CD4-positive, alpha-beta T cell (primary cell): Measurements from ENCODE around the gene ADSL. TPM values are rescaled to one million over a fixed set of nuclear protein-coding genes. Genes with fewer than 3 reads are reported as not detected.

Source experiments
- ATAC-seq: fragments of 200-7000 bp; cut with Tn5 transposase; one replicate; pipeline ENCODE4 v1.10.0; 2022; ENCODE audit warnings: mild to moderate bottlenecking; ENCODE audit not compliant: poor library complexity
- CTCF ChIA-PET: fragments of 350-600 bp; sonication (Branson Sonifier 250); formaldehyde crosslinking; loops from one replicate; lab custom pipeline; 2021; ENCODE audit warnings: antibody characterized with exemption, inconsistent platforms; lab: Charles Lee
- POLR2A ChIA-PET: fragments of 350-600 bp; sonication (Branson Sonifier 250); formaldehyde crosslinking; loops from one replicate; lab custom pipeline; 2021; ENCODE audit warnings: antibody characterized with exemption, inconsistent platforms; lab: Charles Lee
- DNase-seq, 14 experiments: peaks; one replicate each; pipeline ENCODE4 v3.0.0-alpha.2; 2013 to 2020; ENCODE audit warnings: mixed read lengths in 2 of 14
- H3K27ac ChIP-seq, 2 donors: one replicate each; pipeline versions ENCODE4 v1.5.1 to v1.7.0; 2013; ENCODE audit warnings: low read length in 2 of 2, low read depth in 1 of 2, mild to moderate bottlenecking in 1 of 2
- H3K27me3 ChIP-seq, 2 experiments: 1 replicate in 1 of 2; 2 replicates in 1 of 2; pipeline versions ENCODE4 v1.6.1 to v1.7.0; 2013; ENCODE audit warnings: low read length in 2 of 2, control low read depth in 1 of 2, mild to moderate bottlenecking in 1 of 2, moderate library complexity in 1 of 2; ENCODE audit not compliant: insufficient read depth in 2 of 2, control insufficient read depth in 1 of 2
- H3K36me3 ChIP-seq: one replicate; pipeline ENCODE4 v1.6.1; 2013; ENCODE audit warnings: low read length, control low read depth; ENCODE audit not compliant: insufficient read depth
- H3K4me1 ChIP-seq: one replicate; pipeline ENCODE4 v1.6.1; 2013; ENCODE audit warnings: low read length, control low read depth; ENCODE audit not compliant: insufficient read depth
- H3K4me3 ChIP-seq: one replicate; pipeline ENCODE4 v1.5.1; 2013; ENCODE audit warnings: mild to moderate bottlenecking, low read length, moderate library complexity
- H3K9me3 ChIP-seq, 2 experiments: 1 replicate in 1 of 2; 2 replicates in 1 of 2; pipeline versions ENCODE4 v1.6.1 to v1.7.0; 2013; ENCODE audit warnings: low read length in 2 of 2, mild to moderate bottlenecking in 2 of 2, control low read depth in 1 of 2, moderate library complexity in 1 of 2; ENCODE audit not compliant: control insufficient read depth in 1 of 2, insufficient read depth in 1 of 2
- H3K27ac Mint-ChIP-seq: one replicate; pipeline ENCODE4 v1.8.0; 2020; ENCODE audit warnings: mixed read lengths
- H3K27me3 Mint-ChIP-seq: one replicate; pipeline ENCODE4 v1.8.0; 2021; ENCODE audit warnings: mixed read lengths
- H3K36me3 Mint-ChIP-seq: one replicate; pipeline ENCODE4 v1.8.0; 2021; ENCODE audit warnings: low read depth, mixed read lengths
- H3K4me1 Mint-ChIP-seq: one replicate; pipeline ENCODE4 v1.8.0; 2021; ENCODE audit warnings: low read depth, mixed read lengths
- H3K4me3 Mint-ChIP-seq: one replicate; pipeline ENCODE4 v1.8.0; 2020; ENCODE audit warnings: mild to moderate bottlenecking, mixed read lengths
- H3K9me3 Mint-ChIP-seq: one replicate; pipeline ENCODE4 v1.8.0; 2020; ENCODE audit warnings: mixed read lengths
- intact Hi-C, 2 experiments: fragments of 100-400 bp; cut with DNase I in 1 of 2; cut with micrococcal nuclease in 1 of 2; formaldehyde crosslinking; loops; one replicate each; pipeline versions ENCODE4 v1.15.1 to v1.9.0; 2023 to 2025; cut with DNase I, micrococcal nuclease
- total RNA-seq, 174 experiments: library from RNA in 2 of 174; stranded (reverse) in 2 of 174; gene quantifications; one replicate each; pipeline ENCODE4 v1.2.3 and lab custom pipeline; 2021 to 2026
- TF ChIP-seq, protein P1 (sequence below): fragments of 200-600 bp; IDR thresholded peaks from one replicate; pipeline ENCODE4 v1.8.0; 2022; ENCODE audit warnings: antibody characterized with exemption, mild to moderate bottlenecking

Gene ADSL
- total RNA-seq, 2 experiments from 2014 or later, result 62.9 to 75.3 TPM

DNA sequence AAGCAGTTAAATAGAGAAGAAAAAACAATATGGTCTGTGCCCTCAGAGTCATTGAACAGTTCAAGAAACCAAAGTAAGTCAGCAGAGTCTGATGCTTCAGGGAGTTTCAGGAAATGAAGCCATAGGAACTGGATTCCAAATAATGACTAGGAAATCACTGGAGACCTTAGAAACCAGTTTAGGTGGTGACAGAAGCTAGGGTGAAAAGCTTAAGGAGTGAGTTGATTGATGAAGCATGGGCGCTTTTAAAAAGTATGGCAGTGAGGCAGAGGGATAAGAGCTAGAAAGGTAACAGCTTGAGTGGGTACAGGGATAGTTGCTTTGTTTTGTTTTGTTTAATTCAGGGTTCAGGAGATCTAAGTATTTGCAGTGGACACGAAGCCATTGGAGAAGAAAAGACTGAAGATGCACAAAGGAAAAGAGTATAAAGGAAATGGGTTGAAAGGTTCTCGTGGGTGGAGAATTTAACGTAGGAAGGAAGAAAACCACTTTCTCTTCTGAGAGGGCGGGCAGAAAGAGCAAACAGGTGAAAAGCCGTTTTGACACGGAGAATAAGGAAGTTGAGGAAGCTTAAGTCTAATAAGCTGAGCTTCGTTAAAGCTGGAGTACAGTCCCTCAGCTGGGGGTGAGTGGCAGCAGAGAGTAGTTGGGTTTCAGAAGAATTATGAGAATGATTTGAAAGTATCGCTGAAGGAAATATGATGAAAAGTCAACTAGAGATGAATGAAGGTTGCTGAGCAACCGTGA lies 38.9 kb downstream of the ADSL start:
- peak overlapping the region; percentile 50 to 67 for H3K27ac ChIP-seq
- intact Hi-C loops, result loop anchor here in 1 of 2 experiments (1.0 kb wide), 1 partner anchor 15 kb away; no protein-coding TSS in a partner anchor
- H3K9me3 ChIP-seq, result no peaks in the 10 kb centered on the region
- Mint-ChIP-seq H3K4me3 (peak overlapping the region; percentile 82), H3K9me3 (no peaks in the 10 kb centered on the region), H3K27me3 (no peaks in the 10 kb centered on the region), H3K4me1 (peaks cover 65% of the 10 kb centered on the region), H3K27ac (peak overlapping the region; percentile 90), H3K36me3 (peaks cover 13% of the 10 kb centered on the region)
- CTCF ChIA-PET, result interaction anchor here (0.5 to 1.3 kb wide), 6 partner anchors 9 to 938 kb away, joined by 3 to 4 read pairs (median 3); partner anchors contain the start of gene SGSM3
- ATAC-seq, result peak; percentile 96
- TF ChIP-seq, protein P1, sequence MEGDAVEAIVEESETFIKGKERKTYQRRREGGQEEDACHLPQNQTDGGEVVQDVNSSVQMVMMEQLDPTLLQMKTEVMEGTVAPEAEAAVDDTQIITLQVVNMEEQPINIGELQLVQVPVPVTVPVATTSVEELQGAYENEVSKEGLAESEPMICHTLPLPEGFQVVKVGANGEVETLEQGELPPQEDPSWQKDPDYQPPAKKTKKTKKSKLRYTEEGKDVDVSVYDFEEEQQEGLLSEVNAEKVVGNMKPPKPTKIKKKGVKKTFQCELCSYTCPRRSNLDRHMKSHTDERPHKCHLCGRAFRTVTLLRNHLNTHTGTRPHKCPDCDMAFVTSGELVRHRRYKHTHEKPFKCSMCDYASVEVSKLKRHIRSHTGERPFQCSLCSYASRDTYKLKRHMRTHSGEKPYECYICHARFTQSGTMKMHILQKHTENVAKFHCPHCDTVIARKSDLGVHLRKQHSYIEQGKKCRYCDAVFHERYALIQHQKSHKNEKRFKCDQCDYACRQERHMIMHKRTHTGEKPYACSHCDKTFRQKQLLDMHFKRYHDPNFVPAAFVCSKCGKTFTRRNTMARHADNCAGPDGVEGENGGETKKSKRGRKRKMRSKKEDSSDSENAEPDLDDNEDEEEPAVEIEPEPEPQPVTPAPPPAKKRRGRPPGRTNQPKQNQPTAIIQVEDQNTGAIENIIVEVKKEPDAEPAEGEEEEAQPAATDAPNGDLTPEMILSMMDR, result no peak
- POLR2A ChIA-PET, result interaction anchor here (0.6 to 3.0 kb wide), 15 partner anchors 10 to 389 kb away, joined by 3 to 17 read pairs (median 7); partner anchors contain the start of genes MRTFA and SGSM3
- no peaks in the 10 kb centered on the region for H3K27me3 ChIP-seq
- peak overlapping the region; percentile 37 for H3K4me3 ChIP-seq
- peak in 8 of 14 experiments; percentile 19 to 78 (median 44) for DNase-seq
- H3K4me1 ChIP-seq, result peaks cover 42% of the 10 kb centered on the region
- H3K36me3 ChIP-seq, result peaks cover 3% of the 10 kb centered on the region

DNA sequence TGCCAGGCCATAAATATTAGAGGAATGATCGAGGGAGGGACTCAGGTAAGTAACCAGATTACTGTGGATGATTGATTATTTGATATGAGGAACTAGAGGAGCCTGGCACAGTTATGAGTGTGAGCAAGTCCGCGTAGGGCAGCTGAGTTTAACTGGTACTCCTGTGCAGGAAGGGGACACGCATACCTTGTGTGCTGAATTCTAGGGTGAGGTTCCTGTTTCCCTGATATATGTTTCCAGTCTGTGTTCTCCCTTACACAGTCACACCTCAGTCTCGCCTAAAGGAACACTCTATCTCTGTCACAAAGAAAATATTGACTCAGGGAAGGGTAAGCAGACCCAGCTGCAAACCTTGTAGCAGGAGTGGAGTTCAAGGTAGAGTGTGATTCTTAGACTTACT lies 41.4 kb downstream of the ADSL start:
- intact Hi-C loops, result loop anchor here in 1 of 2 experiments (2.0 kb wide), 1 partner anchor 17 kb away; the partner anchor contains the start of gene SGSM3
- TF ChIP-seq, protein P1, result no peak
- Histone ChIP-seq H3K27ac (no peak overlapping the region), H3K36me3 (peaks cover 2% of the 10 kb centered on the region), H3K9me3 (no peaks in the 10 kb centered on the region), H3K4me3 (no peak overlapping the region), H3K4me1 (peaks cover 36% of the 10 kb centered on the region), H3K27me3 (no peaks in the 10 kb centered on the region)
- no peak for ATAC-seq
- Mint-ChIP-seq H3K4me1 (peaks cover 78% of the 10 kb centered on the region), H3K9me3 (no peaks in the 10 kb centered on the region), H3K27ac (peak overlapping the region; percentile 60), H3K27me3 (no peaks in the 10 kb centered on the region), H3K4me3 (peak overlapping the region; percentile 31), H3K36me3 (peaks cover 19% of the 10 kb centered on the region)
- ChIA-PET CTCF (no interaction called here), POLR2A (interaction anchor here (1.0 to 2.0 kb wide), 4 partner anchors 12 to 22 kb away, joined by 3 to 5 read pairs (median 3); partner anchors contain the start of gene SGSM3)
- no peak for DNase-seq

DNA sequence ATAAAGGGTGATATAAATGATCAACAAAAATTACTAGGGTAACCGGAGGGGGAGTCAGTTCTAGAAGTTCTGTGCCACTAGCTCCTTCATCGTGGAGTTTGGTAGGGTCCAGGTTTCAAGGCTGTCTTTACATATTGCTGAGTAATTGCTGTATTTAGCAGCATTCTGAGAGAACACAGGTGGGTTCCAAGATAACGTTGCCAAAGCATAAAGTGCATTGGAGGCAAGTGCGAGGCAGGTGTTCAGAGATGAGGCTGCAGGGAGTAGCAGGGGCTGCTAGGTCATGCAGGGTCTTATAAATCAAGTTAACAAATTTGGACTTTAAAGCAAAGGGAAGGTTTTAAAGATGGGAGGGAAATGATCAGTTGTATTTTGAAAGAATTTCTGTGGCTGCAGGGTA lies 41.9 kb downstream of the ADSL start:
- peaks cover 32% of the 10 kb centered on the region for H3K4me1 ChIP-seq
- peaks cover 2% of the 10 kb centered on the region for H3K36me3 ChIP-seq
- intact Hi-C loops, result no loop called here
- no peak overlapping the region for H3K4me3 ChIP-seq
- Mint-ChIP-seq H3K27ac (peak overlapping the region; percentile 60), H3K36me3 (peaks cover 19% of the 10 kb centered on the region), H3K4me1 (peaks cover 75% of the 10 kb centered on the region), H3K4me3 (no peak overlapping the region), H3K27me3 (no peaks in the 10 kb centered on the region), H3K9me3 (no peaks in the 10 kb centered on the region)
- ATAC-seq, result no peak
- CTCF ChIA-PET, result no interaction called here
- no peak for DNase-seq
- H3K27me3 ChIP-seq, result no peaks in the 10 kb centered on the region
- POLR2A ChIA-PET, result interaction anchor here (0.6 to 2.0 kb wide), 6 partner anchors 11 to 170 kb away, joined by 3 to 5 read pairs (median 3); partner anchors contain the start of gene SGSM3
- H3K9me3 ChIP-seq, result no peaks in the 10 kb centered on the region
- TF ChIP-seq, protein P1, result no peak
- H3K27ac ChIP-seq, result no peak overlapping the region
